Measurements from ENCODE around the gene ZNF791.
"Not testable (repeated sequence)": the region's sequence is repeated elsewhere in the genome, so short reads cannot be mapped to it uniquely, and the experiment has no call there.

ZNF791 gene

DNA sequence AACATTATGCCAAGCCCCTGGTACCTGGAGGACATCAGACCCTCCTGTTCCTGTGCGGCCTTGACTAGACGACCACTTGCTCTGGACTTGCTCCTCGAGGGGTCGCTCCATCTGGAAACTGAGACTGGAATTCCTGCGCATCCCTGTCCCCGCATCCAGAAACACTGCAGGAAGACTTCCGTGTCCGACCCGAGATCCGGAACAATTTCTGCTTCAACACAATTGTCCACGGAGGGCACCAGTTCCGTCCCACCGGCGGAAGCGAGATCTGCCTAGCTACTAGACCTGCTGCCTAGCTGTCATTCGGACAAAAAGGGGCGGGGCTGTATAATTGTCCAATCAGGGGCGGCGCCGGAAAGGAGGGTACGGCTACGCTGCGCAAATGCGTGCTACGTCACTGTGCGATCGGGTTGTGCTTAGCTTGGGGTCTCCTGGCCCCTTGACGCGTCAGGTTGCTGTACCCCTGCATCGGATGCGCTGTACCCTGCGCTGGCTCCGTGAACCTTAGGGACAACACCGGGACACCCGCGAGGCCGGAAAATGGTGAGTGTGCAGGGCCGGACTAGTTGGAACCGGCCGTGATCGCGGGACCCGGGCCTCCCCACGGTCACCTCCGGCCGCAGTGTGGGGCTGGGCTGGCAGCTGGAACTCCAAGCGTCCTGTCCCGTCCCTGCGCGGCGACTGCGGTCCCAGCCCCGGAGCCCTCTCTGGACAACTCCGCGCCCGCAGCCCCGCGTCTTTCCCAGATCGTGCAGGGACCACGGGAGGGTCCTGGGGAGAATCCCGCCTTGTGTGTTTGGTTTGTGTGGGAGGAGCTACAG lies at the start of gene ZNF791, which contains the start of gene ZNF490:
Gene ZNF791 (plus strand): TSS at position 381 of the 821 bp plus-strand sequence. CDS start 160 bp downstream, at position 541.
Gene ZNF490 (minus strand): TSS at position 274 of the 821 bp plus-strand sequence. CDS start 133 bp downstream, at position 141.
- DNase-seq, result peak; percentile 95

DNA sequence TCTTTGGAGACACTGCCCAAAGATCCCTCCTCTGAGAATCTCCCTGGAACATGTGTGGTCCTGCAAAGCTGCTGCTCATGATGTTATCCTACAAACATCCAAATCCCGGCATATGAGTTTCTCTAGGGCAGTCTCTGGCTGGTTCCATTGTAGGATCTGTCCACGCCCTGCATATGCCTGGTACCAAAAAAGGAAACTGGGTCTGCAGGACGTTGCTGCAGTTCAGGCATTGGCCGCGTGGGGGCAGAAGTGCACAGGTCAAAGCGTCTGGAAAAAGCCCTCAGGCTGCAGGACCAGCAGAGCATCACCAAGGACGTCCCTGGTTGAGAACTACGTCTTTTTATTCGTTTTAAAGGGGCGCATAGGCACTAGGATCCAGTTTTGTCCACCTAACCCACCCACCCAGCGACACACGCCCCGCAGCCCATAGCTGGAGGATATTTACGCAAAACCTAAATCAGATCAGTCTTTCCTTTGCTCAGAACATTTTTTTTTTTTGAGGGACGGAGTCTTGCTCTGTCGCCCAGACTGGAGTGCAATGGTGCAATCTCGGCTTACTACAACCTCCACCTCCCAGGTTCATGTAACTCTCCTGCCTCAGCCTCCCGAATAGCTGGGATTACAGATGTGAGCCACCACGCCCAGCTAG lies 46.6 kb upstream of the ZNF791 start:
- peak; percentile 50 for DNase-seq

DNA sequence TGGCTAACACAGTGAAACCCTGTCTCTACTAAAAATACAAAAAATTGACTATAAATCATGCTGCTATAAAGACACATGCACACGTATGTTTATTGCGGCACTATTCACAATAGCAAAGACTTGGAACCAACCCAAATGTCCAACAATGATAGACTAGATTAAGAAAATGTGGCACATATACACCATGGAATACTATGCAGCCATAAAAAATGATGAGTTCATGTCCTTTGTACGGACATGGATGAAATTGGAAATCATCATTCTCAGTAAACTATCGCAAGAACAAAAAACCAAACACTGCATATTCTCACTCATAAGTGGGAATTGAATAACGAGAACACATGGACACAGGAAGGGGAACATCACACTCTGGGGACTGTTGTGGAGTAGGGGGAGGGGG lies 44.3 kb upstream of the ZNF791 start:
- not testable (repeated sequence) for DNase-seq

DNA sequence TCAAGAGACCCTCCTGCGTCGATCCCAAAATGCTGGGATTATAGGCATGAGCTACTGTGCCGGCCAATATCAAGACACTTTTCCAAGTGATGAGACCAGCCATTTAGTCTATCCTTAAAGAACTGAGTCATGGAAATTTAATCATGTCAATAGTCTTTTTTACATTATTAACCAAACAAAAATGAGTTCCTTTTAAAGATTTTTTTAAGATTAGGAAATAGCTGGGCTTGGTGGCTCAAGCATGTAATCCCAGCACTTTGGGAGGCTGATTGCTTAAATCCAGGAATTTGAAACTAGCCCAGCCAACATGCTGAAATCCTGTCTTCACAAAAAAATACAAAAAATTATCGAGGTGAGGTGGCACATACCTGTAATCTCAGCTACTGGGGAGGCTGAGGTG lies 42.8 kb upstream of the ZNF791 start:
- DNase-seq, result no peak

DNA sequence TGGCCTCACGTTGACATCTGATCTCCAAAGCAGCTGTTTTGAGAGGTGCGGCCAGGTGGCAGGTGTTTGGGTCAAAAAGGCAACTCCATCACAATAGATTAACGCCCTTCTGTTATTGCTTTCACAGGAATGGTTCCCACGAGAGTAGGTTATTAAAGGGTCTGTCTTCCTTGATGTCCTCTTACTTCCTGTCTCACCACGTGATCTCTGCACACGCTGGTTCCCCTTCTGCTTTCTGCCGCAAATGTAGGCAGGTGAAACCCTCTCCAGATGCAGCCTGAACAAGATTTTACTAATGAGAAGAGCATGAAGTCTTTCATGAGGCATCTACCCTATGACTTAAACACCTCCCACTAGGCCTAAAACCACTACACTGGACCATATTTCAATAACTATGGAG lies 36.7 kb upstream of the ZNF791 start:
- no peak for DNase-seq

DNA sequence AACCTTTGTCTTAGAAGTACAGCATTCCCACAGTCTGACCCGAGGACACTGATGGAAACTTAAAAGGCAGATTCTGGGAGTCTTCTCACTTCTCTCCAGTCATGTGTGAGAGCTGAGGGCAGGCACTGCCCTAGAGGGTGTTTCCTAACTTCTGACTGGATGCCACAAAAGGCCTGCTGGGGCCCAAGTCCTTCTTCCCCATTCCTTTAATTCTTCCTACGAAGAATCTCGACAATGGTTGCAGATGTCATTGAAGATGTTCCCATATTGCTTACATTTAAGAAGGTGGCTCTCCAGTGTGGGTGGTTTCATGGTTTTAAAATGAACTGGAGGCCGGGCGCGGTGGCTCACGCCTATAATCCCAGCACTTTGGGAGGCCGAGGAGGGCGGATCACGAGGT lies 32.1 kb upstream of the ZNF791 start:
- DNase-seq, result no peak

DNA sequence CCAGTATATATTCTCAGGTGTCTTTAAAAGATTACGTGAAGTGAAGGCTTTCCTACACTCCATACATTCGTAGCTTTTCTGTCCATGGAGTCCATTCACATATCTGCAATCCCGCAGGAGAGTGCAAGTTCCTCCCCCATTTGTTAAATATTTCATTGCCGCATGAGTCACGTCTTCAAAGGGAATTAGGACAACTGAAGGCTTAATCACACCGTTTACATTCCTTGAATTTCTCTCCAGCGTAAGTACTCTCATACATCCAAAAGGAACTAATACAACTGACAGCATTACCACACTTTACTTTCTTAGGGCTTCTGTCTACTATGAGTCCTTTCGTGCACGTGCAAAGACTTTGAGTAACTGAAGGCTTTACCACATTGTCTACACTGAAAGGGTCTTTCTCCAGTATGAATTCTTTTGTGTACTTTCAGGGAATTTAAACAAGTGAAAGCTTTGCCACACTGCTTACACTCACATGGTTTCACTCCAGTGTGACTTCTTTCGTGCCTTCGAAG lies 30.5 kb upstream of the ZNF791 start:
- DNase-seq, result no peak

DNA sequence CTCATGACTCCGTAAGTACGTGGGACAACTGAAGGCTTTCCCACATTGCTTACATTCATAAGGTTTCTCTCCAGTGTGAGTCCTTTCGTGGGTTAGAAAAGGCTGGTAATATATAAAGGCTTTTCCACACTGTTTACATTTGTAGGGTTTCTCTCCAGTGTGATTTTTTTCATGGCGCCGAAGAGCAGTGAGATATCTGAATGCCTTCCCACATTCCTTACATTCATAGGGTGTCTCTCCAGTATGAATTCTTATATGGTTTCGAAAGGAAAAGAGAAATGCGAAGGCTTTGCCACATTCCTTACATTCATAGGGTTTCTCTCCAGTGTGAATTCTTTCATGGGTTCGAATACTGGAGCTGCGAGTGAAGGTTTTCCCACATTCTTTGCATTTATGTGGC lies 29.6 kb upstream of the ZNF791 start:
- no peak for DNase-seq

DNA sequence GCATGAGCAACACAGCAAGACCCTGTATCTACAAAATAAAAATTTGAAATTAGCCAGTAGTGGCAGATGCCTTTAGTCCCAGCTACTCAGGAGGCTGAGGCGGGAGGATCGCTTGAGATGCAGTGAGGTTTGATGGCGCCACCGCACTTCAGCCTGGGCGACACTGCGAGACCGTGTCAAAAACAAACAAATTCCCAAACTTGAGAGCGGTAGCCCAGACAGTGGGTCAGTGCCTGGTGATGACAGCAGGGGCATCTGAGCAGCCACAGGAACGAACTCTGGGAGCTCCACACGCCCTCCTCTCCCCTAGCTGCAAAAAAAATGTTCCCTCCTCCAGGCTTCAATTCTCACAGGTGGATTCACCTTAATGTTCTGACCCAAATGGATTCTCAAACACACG lies 14.2 kb upstream of the ZNF791 start:
- DNase-seq, result no peak

DNA sequence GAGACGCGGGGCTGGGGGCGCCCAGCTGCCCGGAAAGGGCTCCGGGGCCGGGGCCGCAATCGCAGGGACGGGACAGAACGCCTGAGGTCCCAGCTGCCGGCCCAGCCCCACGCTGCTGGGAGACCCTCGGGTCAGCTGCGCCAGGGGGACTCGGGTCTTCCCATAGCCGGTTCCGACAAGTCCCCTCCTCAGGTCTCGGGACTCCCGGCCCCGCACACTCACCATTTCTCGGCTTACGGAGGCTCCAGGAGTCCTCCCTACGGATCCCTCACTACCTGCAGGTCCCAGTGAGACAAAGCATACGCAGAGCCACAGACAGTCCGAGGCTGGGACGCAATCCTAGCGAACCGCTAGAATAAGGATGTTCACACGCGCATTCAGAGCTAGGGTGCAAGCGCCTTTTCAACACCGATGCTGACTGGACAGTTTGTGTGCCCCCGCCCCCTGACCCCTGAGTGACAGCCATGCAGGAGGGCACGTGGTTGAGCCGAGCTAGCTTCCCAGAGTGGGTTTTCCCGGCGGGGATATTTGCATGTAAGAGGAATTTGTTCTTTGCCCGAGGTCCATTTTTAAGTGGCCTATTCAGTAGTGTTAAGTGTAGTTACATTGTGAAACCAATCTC lies 13.7 kb upstream of the ZNF791 start:
- DNase-seq, result no peak

DNA sequence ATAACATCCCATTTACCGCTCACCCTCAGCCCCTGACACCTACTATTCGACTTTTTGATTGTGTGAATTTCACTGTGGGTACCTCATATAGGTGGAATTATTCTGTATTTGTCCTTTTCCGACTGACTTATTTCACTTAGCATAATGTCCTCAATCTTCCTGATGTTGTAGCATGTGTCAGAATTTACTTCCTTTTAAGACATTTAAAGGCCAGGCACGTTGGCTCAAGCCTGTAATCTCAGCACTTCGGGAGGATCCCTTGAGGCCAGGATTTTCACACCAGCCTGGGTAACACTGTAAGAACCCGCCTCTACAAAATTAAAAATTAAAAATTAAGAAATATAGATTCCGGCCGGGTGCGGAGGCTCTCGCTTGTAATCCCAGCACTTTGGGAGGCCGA lies 13.1 kb upstream of the ZNF791 start:
- DNase-seq, result no peak

DNA sequence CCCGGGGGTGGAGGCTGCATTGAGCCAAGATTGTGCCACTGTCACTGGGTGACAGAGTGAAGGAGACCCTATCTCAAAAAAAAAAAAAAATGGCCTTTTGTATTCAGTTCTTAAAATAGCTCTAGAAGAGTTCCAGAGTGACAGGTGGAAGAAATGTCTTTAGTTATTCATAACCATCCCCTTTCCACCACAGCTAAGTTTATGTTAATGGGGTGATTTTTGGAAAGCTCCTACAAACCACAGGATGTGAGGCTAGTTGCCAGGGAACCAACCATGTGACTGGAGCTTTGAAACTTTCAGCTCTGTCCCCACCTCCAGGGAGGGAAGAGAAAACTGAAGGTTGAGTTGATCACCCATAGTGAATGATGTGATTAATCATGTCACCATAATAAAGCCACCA lies 7.0 kb upstream of the ZNF791 start:
- DNase-seq, result no peak

DNA sequence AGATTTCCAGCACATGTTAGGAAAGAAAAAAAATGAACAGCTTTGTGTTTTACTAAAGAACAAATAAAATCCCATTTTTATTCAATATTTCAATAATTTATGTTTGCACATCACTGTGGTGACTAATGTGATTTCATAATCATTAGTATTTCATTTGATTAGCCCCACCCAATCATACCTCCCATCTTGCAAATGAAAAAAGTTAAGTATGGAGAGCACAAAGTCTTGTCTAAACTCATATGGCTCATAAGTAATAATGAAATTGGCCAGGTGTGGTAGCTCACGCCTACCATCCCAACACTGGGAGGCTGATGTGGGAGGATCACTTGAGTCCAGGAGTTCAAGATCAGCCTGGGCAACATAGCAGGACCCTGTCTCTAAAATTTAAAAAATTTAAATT lies 3.9 kb upstream of the ZNF791 start:
- DNase-seq, result no peak

DNA sequence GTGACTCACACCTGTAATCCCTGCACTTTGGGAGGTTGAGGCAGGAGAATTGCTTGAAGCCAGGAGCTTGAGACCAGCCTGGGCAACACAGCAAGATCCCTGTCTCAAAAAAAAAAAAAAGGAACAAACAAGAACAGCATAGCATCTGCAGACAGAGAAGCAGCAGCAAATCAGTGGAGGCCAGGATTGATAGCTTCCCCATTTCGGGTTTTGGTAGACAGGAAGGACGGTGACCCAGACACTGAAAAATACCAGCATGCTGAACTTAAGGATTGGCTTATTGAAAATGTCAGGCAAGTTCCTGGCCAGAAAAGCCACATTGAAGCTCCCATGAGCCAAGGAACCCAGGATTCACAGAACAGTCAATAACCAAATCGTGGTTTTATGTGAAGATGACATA lies 3.1 kb upstream of the ZNF791 start:
- no peak for DNase-seq

DNA sequence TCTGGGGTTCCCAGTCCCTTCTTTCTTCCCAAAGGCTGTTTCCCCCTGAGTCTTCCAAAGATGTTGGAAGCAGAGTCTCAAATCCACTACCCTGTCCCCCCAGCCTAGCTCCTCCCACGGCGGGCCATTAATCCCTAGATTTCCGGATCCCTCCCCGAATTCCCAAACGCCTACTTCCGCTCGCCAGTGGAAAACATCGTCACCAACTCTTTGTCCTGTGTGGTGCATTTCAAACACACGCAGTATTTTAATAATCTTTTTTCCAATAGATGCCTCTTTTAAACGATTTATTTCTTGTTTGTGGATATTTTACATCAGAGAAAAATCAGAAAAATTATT lies 610 bp downstream of the ZNF791 start:
- peak; percentile 18 for DNase-seq

DNA sequence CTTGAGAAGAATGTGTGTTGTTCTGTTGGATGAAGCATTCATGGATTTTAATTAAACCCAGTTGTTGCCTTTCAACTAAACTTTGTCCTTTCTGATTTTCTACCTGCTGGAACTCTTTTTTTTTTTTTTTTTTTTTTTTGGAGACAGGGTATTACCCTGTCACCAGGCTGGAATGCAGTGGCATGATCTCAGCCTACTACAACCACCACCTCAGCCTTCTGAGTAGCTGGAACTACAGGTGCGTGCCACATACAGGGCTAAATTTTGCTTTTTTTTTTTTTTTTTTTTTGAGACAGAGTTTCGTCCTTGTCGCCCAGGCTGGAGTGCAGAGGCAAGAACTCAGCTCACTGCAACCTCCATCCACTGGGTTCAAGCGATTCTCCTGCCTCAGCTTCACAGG lies 6.9 kb downstream of the ZNF791 start:
- DNase-seq, result no peak

DNA sequence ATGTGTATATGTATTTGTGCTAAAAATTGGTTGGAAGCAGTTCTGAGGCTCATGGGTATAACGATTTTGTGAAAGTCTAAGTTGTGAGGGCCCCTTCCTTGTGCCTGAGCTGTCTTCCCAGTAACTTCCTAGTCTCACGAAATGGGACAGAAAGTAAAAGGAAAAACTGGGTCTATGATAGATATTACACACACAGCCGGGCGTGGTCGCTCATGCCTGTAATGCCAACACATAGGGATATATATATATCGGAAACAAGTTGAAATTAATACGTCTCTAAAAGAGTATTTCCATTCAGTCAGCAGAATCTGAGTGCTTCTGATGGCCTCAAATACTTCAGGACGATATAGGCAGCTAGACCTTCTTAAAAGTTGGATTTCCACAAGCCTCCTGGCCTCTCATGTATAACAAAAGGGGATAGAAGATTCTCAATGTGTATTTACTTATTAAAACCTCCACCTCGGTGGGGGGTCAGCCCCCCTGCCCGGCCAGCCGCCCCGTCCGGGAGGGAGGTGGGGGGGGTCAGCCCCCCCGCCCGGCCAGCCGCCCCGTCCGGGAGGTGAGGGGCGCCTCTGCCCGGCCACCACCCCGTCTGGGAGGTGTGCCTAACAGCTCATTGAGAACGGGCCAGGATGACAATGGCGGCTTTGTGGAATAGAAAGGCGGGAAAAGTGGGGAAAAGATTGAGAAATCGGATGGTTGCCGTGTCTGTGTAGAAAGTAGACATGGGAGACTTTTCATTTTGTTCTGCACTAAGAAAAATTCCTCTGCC lies 10.7 kb downstream of the ZNF791 start:
- DNase-seq, result not testable (repeated sequence)

DNA sequence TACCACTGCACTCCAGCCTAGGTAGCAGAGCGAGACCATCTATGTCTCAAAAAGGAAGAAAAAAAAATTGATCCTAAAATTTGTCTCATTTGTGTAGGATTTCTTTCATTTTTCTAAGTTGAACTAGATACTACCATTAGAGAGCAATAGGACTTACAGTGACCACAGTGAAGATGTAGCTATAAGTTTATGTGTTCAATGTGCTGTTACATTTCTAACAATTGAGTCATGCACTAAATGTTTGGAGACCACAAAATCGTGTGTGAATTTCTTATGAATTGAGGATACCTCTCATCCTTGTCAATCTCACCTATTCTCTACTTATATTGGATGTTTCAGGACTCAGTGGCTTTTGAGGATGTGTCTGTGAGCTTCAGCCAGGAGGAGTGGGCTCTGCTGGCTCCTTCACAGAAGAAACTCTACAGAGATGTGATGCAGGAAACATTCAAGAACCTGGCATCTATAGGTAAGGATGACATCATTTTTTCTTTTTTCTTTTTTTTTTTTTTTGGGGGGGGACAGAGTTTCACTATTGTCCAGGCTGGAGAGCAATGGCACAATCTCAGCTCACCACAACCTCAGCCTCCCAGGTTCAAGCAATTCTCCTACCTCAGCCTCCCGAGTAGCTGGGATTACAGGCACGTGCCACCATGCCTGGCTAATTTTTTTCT lies 12.8 kb downstream of the ZNF791 start:
- no peak for DNase-seq

DNA sequence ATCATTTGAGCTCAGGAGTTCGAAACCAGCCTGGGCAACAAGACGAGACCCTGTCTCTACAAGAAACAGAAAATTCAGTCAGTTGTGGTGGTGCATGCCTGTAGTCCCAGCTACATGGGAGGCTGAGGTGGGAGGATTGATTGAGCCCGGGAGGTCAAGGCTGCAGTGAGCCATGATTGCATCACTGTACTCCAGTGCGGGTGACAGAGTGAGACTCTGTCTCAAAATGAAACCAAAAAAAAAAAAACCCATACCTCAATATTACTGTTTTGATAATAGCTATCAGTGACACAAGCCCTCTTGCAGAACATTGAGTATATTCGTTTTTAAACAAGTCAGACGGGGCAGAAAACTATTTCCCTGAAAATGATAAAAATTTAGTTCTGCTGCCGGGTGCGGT lies 16.2 kb downstream of the ZNF791 start:
- no peak for DNase-seq

DNA sequence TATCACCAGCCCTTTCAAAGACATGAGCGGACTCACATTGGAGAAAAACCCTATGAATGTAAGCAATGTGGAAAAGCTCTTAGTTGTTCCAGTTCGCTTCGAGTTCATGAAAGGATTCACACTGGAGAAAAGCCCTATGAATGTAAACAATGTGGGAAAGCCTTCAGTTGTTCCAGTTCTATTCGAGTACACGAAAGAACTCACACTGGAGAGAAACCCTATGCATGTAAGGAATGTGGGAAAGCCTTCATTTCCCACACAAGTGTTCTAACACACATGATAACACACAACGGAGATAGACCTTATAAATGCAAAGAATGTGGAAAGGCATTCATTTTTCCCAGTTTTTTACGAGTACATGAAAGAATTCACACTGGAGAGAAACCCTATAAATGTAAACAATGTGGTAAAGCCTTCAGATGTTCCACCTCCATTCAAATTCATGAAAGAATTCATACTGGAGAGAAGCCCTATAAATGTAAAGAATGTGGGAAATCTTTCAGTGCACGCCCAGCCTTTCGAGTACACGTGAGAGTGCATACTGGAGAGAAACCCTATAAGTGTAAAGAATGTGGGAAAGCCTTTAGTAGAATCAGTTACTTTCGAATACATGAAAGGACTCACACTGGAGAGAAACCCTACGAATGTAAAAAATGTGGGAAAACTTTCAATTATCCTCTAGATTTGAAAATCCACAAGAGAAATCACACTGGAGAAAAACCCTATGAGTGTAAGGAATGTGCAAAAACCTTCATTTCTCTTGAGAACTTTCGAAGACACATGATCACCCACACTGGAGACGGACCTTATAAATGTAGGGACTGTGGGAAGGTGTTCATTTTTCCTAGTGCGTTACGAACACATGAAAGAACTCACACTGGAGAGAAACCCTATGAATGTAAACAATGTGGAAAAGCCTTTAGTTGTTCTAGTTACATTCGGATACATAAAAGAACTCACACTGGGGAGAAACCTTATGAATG lies 17.6 kb downstream of the ZNF791 start:
- no peak for DNase-seq

DNA sequence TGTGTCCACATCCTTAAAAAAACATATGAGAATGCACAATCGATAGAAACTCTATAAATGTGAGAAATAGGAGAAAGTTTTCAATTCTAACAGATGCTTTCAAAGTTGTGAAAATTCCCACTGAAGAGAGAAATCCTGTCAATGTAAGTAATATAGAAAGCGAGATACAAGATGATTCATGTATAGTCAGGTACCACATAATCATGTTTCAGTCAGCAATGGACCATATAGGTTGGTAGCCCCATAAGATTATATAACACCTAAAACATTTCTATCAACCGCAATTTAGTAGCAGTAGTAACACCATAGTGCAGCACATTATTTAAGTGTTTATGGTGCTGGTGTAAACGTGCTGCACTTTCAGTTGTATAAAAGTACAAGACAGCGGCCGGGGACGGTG lies 18.5 kb downstream of the ZNF791 start:
- no peak for DNase-seq
